HepG2 (cell line): ENCODE data around the gene CSTF1. TPM values are rescaled to one million over a fixed set of nuclear protein-coding genes. Genes with fewer than 3 reads are reported as not detected.
A peak's percentile ranks its signal among the peaks of the same experiment; 100 is the strongest.

Experiments
- ARHGAP35 ChIP-seq: sonication (generic); formaldehyde crosslinking; IDR thresholded peaks from 2 replicates; pipeline ENCODE4 v1.9.0; 2022; ENCODE audit warnings: mild to moderate bottlenecking, inconsistent platforms, moderate library complexity, missing genetic modification reagents, borderline replicate concordance
- BHLHE40 ChIP-seq: IDR thresholded peaks from 2 replicates; pipeline ENCODE4 v1.6.1; 2011; ENCODE audit warnings: low read length, improper control_type of control experiment
- CEBPB ChIP-seq: IDR thresholded peaks from 2 replicates; pipeline ENCODE4 v1.6.1; 2011; ENCODE audit warnings: low read depth, low read length, improper control_type of control experiment, borderline replicate concordance
- GMEB1 ChIP-seq: sonication (generic); formaldehyde crosslinking; IDR thresholded peaks from 2 replicates; pipeline ENCODE4 v1.5.1; 2020; ENCODE audit warnings: missing genetic modification reagents, mild to moderate bottlenecking, borderline replicate concordance
- IRF2 ChIP-seq: IDR thresholded peaks from 2 replicates; pipeline ENCODE4 v1.6.1; 2018; ENCODE audit warnings: missing genetic modification reagents, missing compliant biosample characterization
- MZF1 ChIP-seq: sonication (generic); formaldehyde crosslinking; IDR thresholded peaks from 2 replicates; pipeline ENCODE4 v1.8.1; 2023; ENCODE audit warnings: mild to moderate bottlenecking, missing genetic modification reagents, borderline replicate concordance
- POLR2AphosphoS2 ChIP-seq: IDR thresholded peaks from 2 replicates; pipeline ENCODE4 v1.6.1; 2011; ENCODE audit warnings: low read depth, low read length, improper control_type of control experiment
- SP2 ChIP-seq: sonication (generic); formaldehyde crosslinking; IDR thresholded peaks from 2 replicates; pipeline ENCODE4 v1.5.1; 2020; ENCODE audit warnings: mild to moderate bottlenecking, missing genetic modification reagents
- YY1 ChIP-seq: IDR thresholded peaks from 2 replicates; pipeline ENCODE4 v1.6.1; 2011; ENCODE audit warnings: low read length, low read depth, moderate library complexity, mild to moderate bottlenecking; ENCODE audit not compliant: insufficient read depth, insufficient replicate concordance
- ZNF331 ChIP-seq: sonication (generic); formaldehyde crosslinking; IDR thresholded peaks from 2 replicates; pipeline ENCODE4 v1.4.0; 2020; ENCODE audit warnings: missing genetic modification reagents
- ZNF563 ChIP-seq: sonication (generic); formaldehyde crosslinking; IDR thresholded peaks from 2 replicates; pipeline ENCODE4 v1.8.0; 2022; ENCODE audit warnings: mild to moderate bottlenecking, moderate library complexity, missing genetic modification reagents
- ZNF567 ChIP-seq: sonication (generic); formaldehyde crosslinking; IDR thresholded peaks from 2 replicates; pipeline ENCODE4 v1.8.1; 2023; ENCODE audit warnings: mild to moderate bottlenecking, missing genetic modification reagents, borderline replicate concordance
- ZNF572 ChIP-seq: sonication (generic); formaldehyde crosslinking; IDR thresholded peaks from 2 replicates; pipeline ENCODE4 v1.5.1; 2020; ENCODE audit warnings: mild to moderate bottlenecking, missing genetic modification reagents
- ZNF749 ChIP-seq: sonication (generic); formaldehyde crosslinking; IDR thresholded peaks from 2 replicates; pipeline ENCODE4 v1.8.0; 2022; ENCODE audit warnings: mild to moderate bottlenecking, missing genetic modification reagents, moderate library complexity, borderline replicate concordance
- ZNF883 ChIP-seq: sonication (generic); formaldehyde crosslinking; IDR thresholded peaks from 2 replicates; pipeline ENCODE4 v1.5.1; 2020; ENCODE audit warnings: mild to moderate bottlenecking, missing genetic modification reagents; ENCODE audit errors: not compliant biosample characterization
- polyA plus RNA-seq, 8 experiments: library from polyadenylated mRNA; depleted of rRNA in 3 of 8; stranded (reverse) in 7 of 8; unstranded in 1 of 8; fragments of >200 nt; fragmentation: Illumina TruSeq in 4 of 8; extraction: Trizol in 4 of 8; gene quantifications; 2 replicates each; pipeline versions ENCODE4 v1.2.1 to v1.2.3, GENCODE V29; 2011 to 2016; ENCODE audit warnings: low read depth in 4 of 8, missing spikeins in 1 of 8, mixed read lengths in 1 of 8; ENCODE audit not compliant: insufficient read depth in 1 of 8
- total RNA-seq, 5 experiments: library from RNA; depleted of rRNA; stranded (reverse); fragments of >200 nt; fragmentation: Illumina TruSeq; extraction: Trizol; gene quantifications; 2 replicates each; pipeline ENCODE4 v1.2.3, GENCODE V29; 2016; ENCODE audit warnings: low read depth in 1 of 5
- TF ChIP-seq, protein P1 (sequence below): sonication (generic); formaldehyde crosslinking; IDR thresholded peaks from 2 replicates; pipeline ENCODE4 v1.5.1; 2020; ENCODE audit warnings: missing genetic modification reagents, mild to moderate bottlenecking, borderline replicate concordance
- TF ChIP-seq, protein P2 (sequence below): sonication (generic); formaldehyde crosslinking; IDR thresholded peaks from 2 replicates; pipeline ENCODE4 v1.4.0; 2020; ENCODE audit warnings: low read depth, mild to moderate bottlenecking, missing genetic modification reagents

The CSTF1 gene
- total and polyA plus RNA-seq, 2 of the 13 experiments (the other 11 are each of a cell fraction or from before 2014, with no cell fraction given) = 70.9 to 100 TPM

GRCh38 chr20:56359212-56360132 lies 33.0 kb upstream of the CSTF1 start (continued):
- TF ChIP-seq ZNF331 (CRISPR knock-in tag) = 0 out of 2 replicates have a peak, but pooled peaks have one; percentile 14
- TF ChIP-seq IRF2 (CRISPR knock-in tag) = no peak
- no peak for TF ChIP-seq MZF1
- 0 out of 2 replicates have a peak, but pooled peaks have one; percentile 42 for TF ChIP-seq ZNF749 (CRISPR knock-in tag)
- TF ChIP-seq SP2 = no peak; the same call in 1 of the 2 replicates
- TF ChIP-seq ZNF563 (CRISPR knock-in tag) = no peak
- TF ChIP-seq GMEB1 (CRISPR knock-in tag) = peak; percentile 62; the same call in 1 of the 2 replicates
- no peak for TF ChIP-seq POLR2AphosphoS2
- TF ChIP-seq, protein P1, sequence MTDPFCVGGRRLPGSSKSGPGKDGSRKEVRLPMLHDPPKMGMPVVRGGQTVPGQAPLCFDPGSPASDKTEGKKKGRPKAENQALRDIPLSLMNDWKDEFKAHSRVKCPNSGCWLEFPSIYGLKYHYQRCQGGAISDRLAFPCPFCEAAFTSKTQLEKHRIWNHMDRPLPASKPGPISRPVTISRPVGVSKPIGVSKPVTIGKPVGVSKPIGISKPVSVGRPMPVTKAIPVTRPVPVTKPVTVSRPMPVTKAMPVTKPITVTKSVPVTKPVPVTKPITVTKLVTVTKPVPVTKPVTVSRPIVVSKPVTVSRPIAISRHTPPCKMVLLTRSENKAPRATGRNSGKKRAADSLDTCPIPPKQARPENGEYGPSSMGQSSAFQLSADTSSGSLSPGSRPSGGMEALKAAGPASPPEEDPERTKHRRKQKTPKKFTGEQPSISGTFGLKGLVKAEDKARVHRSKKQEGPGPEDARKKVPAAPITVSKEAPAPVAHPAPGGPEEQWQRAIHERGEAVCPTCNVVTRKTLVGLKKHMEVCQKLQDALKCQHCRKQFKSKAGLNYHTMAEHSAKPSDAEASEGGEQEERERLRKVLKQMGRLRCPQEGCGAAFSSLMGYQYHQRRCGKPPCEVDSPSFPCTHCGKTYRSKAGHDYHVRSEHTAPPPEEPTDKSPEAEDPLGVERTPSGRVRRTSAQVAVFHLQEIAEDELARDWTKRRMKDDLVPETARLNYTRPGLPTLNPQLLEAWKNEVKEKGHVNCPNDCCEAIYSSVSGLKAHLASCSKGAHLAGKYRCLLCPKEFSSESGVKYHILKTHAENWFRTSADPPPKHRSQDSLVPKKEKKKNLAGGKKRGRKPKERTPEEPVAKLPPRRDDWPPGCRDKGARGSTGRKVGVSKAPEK = no peak; the same call in 1 of the 2 replicates
- no peak; the same call in 1 of the 2 replicates for TF ChIP-seq ARHGAP35 (CRISPR knock-in tag)
- TF ChIP-seq ZNF567 (CRISPR knock-in tag) = no peak
- no peak for TF ChIP-seq CEBPB
- peak; percentile 74 for TF ChIP-seq ZNF883 (CRISPR knock-in tag)
- no peak for TF ChIP-seq YY1
- TF ChIP-seq, protein P2, sequence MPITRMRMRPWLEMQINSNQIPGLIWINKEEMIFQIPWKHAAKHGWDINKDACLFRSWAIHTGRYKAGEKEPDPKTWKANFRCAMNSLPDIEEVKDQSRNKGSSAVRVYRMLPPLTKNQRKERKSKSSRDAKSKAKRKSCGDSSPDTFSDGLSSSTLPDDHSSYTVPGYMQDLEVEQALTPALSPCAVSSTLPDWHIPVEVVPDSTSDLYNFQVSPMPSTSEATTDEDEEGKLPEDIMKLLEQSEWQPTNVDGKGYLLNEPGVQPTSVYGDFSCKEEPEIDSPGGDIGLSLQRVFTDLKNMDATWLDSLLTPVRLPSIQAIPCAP (CRISPR knock-in tag) = no peak
- 0 out of 2 replicates have a peak, but pooled peaks have one; percentile 78 for TF ChIP-seq ZNF572
- no peak for TF ChIP-seq BHLHE40
